Hematopoietic multipotent progenitor cell treated with erythropoietin and hydrocortisone succinate and interleukin-3 and kit ligand, for 6 days (in vitro differentiated cells): ENCODE data around the gene PDP2.

Source experiments
- DNase-seq: peaks from one replicate; pipeline ENCODE4 v3.0.0-alpha.2; 2015

Gene PDP2

DNA sequence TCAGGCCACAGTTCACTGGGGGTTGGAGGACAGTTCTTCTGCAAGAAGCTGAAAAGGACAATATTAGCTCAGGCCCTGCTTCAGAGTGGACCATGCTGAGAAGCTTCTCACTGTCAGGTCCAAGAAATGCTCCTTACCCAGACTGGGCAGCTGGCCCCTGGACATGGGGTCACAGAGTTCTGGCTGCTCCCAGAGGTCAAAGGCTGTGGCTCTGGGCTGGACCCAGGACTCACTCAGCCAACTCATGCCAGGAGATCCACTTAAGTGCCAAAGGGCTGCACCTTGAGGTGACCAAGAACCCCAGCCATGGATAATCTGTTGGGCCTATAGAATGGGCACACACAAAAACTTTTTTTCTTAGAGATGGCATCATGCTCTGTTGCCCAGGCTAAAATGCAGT lies 59.1 kb downstream of the PDP2 start:
- DNase-seq: no peak

GRCh38 chr16:66940236-66940635 lies 59.9 kb downstream of the PDP2 start:
- no peak for DNase-seq
